ENCODE measurements around the gene KCNG4. TPM values are rescaled to one million over a fixed set of nuclear protein-coding genes. Genes with fewer than 3 reads are reported as not detected.
"Not testable (repeated sequence)": the region's sequence is repeated elsewhere in the genome, so short reads cannot be mapped to it uniquely, and the experiment has no call there.

The KCNG4 gene
- total and polyA plus RNA-seq, 11 donors = not detected

DNA sequence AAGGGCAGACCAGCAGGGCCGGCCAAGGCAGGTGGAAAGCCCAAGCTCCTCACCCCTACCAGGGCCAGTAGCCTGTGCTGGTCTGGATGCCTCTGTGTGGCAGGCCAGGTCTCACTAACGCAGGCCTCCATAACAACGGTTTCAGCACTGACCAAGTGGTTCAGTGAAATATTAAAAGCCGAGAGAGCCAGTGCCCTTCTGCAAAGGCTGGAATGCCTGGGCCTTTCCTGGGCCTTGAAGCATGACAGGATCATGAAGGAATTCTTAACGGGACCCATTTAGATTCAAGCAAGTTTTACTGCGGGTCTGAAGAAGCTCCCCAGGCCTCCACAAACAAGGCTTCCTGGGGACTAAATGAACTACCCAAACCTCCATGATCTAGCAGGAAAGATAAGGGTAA, 32.6 kb downstream of the KCNG4 start:
- Histone ChIP-seq H3K36me3 (no peaks in the 10 kb centered on the region), H3K9me3 (no peaks in the 10 kb centered on the region), H3K27ac (no peak overlapping the region), H3K4me3 (no peak overlapping the region), H3K4me1 (no peaks in the 10 kb centered on the region), H3K27me3 (no peaks in the 10 kb centered on the region)
- DNase-seq (no peak), ATAC-seq (no peak)
- TF ChIP-seq, protein P1, sequence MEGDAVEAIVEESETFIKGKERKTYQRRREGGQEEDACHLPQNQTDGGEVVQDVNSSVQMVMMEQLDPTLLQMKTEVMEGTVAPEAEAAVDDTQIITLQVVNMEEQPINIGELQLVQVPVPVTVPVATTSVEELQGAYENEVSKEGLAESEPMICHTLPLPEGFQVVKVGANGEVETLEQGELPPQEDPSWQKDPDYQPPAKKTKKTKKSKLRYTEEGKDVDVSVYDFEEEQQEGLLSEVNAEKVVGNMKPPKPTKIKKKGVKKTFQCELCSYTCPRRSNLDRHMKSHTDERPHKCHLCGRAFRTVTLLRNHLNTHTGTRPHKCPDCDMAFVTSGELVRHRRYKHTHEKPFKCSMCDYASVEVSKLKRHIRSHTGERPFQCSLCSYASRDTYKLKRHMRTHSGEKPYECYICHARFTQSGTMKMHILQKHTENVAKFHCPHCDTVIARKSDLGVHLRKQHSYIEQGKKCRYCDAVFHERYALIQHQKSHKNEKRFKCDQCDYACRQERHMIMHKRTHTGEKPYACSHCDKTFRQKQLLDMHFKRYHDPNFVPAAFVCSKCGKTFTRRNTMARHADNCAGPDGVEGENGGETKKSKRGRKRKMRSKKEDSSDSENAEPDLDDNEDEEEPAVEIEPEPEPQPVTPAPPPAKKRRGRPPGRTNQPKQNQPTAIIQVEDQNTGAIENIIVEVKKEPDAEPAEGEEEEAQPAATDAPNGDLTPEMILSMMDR (IDR thresholded peaks at IDR 0.05) = no peak
- TF ChIP-seq POLR2A (IDR thresholded peaks at IDR 0.05) = no peak
- intact Hi-C loops (cut with DNase I) = no loop called here
- WGBS, 4 donors = 61 to 77% (median 69%) methylated on average over 6 of the region's 6 CpGs

DNA sequence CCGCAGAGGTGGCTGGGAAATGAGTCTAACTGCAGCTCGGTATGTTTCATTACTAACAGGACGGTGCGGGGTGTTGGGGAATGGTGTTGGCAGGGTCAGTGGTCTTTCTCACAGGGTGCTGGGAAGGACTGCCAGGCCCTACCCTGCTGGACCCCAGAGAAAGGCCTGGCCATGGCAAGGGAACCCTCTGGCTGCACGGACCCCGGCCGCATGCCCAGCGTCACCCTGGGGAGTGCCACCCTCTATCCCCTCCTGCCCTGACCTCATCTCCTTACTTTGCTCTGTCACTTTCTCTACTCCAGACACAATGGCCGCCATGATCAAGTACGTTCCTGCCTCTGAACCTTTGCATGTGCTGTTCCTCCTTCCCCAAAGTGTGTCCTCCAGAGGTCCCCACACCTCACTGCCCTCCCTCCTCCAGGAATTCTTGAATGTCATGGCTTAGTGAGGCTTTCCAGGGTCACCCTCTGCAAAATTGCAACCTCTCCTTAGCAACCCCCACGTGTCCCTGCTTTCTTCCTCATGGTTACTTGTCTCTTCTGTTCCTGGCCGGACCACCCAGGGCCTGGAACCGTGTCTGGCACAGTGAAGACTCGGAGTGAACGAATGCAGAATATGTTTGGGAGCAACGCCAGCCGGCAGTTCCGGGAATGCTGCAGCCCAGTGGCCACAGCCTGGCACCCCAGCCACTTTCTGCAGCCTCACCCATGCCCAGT, 33.7 kb downstream of the KCNG4 start:
- intact Hi-C loops (cut with DNase I) = no loop called here
- no peaks in the 10 kb centered on the region for H3K9me3 ChIP-seq
- WGBS, 4 donors = 83 to 89% (median 87%) methylated on average over 18 of the region's 18 CpGs
- no peak for DNase-seq
- H3K27ac ChIP-seq = no peak overlapping the region
- no peaks in the 10 kb centered on the region for H3K36me3 ChIP-seq
- no peaks in the 10 kb centered on the region for H3K27me3 ChIP-seq
- no peak overlapping the region for H3K4me3 ChIP-seq
- H3K4me1 ChIP-seq = no peaks in the 10 kb centered on the region
- TF ChIP-seq, protein P1 (IDR thresholded peaks at IDR 0.05) = no peak
- no peak for TF ChIP-seq POLR2A (IDR thresholded peaks at IDR 0.05)
- peak in 1 of 4 donors; percentile 27 for ATAC-seq

DNA sequence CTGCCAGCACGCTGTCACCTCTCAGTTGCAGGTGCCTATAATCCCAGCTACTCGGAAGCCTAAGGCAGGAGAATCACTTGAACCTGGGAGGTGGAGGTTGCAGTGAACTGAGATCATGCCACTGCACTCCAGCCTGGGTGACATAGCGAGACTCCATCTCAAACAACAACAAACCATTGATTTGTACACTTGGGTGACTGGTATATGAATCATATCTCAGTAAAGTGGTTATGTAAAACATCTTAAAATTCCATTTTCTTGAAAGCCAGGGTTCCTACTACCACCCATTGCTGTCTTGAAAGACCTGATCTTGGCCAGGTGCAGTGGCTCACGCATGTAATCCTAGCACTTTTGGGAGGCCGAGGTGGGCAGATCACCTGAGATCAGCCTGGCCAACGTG, 34.7 kb downstream of the KCNG4 start:
- H3K4me1 ChIP-seq; H3K27me3 ChIP-seq; H3K9me3 ChIP-seq; DNase-seq; intact Hi-C loops (cut with DNase I); ATAC-seq; H3K4me3 ChIP-seq; H3K36me3 ChIP-seq; H3K27ac ChIP-seq: not testable (repeated sequence)
- WGBS, 4 donors = 93 to 96% (median 94%) methylated on average over 6 of the region's 6 CpGs

DNA sequence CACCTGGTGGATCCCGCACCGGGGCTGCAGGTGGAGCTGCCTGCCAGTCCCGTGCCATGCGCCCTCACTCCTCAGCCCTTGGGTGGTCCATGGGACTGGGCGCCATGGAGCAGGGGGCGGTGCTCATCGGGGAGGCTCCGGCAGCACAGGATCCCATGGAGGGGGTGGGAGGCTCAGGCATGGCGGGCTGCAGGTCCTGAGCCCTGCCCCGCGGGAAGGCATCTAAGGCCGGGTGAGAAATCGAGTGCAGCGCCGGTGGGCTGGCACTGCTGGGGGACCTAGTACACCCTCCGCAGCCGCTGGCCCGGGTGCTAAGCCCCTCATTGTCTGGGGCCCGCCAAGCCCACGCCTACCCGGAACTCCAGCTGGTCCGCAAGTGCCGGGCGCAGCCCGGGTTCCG, 35.3 kb downstream of the KCNG4 start:
- WGBS, 4 donors = 67 to 97% (median 93%) methylated on average over 6 to 26 of the region's 26 CpGs
- H3K9me3 ChIP-seq; ATAC-seq; H3K27ac ChIP-seq; H3K27me3 ChIP-seq; intact Hi-C loops (cut with DNase I); H3K4me1 ChIP-seq; H3K36me3 ChIP-seq; H3K4me3 ChIP-seq; DNase-seq: not testable (repeated sequence)

DNA sequence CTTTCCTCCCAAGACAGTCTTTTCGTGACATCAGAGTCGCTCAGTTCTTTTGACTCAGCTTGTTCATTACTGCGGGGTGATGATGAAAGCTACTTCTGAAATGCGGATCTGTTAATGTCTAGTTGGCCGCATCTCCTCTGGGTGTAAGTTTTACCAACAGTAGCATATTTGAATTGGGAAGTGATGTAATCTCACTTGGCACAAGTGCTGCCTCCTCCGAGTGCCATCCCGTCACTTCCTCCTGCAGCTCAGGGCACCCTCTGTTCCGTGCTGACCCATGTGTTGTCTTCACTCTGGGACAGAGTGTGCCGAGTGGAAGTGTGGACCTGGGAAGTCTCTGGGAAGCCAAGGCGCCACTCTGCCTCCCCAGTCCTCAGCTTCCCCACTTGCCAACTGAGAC, 40.0 kb downstream of the KCNG4 start:
- no peak for DNase-seq
- WGBS, 4 donors = 73 to 83% (median 78%) methylated on average over 9 to 10 of the region's 10 CpGs
- no peaks in the 10 kb centered on the region for H3K9me3 ChIP-seq
- no peak overlapping the region for H3K4me3 ChIP-seq
- H3K27ac ChIP-seq = peak overlapping the region in 1 of 12 donors; percentile 58
- H3K27me3 ChIP-seq = peaks cover 0 to 10% (median 0%) of the 10 kb centered on the region in 9 donors
- H3K36me3 ChIP-seq = no peaks in the 10 kb centered on the region
- intact Hi-C loops (cut with DNase I) = loop anchor here in 1 of 10 donors (10.0 kb wide), 1 partner anchor 285 kb away; no protein-coding TSS in a partner anchor
- TF ChIP-seq, protein P1 (IDR thresholded peaks at IDR 0.05) = no peak
- TF ChIP-seq POLR2A (IDR thresholded peaks at IDR 0.05) = no peak
- ATAC-seq = peak; percentile 67 to 83 (median 76)
- H3K4me1 ChIP-seq = peaks cover 0 to 14% (median 0%) of the 10 kb centered on the region in 12 donors
